GM21390 (cell line): ENCODE results near the gene ALDH1B1.
A peak's percentile ranks its signal among the peaks of the same experiment; 100 is the strongest.
"Not testable (repeated sequence)": the region's sequence is repeated elsewhere in the genome, so short reads cannot be mapped to it uniquely, and the experiment has no call there.

Experiments used
- ATAC-seq: cut with Tn5 transposase; IDR thresholded peaks from one replicate; pipeline ENCODE4 v1.9.1; 2021; ENCODE audit not compliant: unreplicated experiment

Gene ALDH1B1

GRCh38 chr9:38385896-38386295, 6.6 kb upstream of the ALDH1B1 start:
- ATAC-seq, result no peak

DNA sequence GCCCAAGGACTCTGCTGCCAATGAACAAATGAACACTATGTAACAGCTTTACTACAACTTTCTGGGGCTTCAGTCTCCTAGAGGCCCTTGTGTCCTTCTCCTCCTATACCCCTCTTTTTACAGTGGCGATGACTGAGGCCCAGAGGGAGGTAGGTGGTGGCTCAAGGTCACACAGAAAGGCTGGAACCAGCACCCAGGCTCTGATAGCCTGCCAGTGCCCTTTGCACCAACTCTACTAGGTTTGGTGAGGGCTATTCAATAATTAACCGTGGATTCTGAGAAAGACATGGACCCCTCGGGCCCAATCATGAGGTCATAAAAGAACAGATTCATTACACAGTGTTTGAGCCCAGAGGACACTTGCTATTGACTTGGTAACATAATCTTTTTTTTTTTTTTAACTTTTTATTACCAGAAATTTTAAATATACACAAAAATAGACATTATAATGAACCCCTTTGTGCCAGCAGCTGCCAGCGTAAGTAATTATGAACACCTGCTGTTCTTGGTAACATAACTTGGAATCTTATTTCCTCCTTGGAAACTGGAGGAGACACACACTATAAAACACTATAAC, 6.1 kb upstream of the ALDH1B1 start:
- no peak for ATAC-seq

GRCh38 chr9:38387066-38387465, 5.4 kb upstream of the ALDH1B1 start:
- ATAC-seq, result no peak

- no peak for ATAC-seq
Measured at GRCh38 chr9:38387751-38388150, 4.8 kb upstream of the ALDH1B1 start.

- ATAC-seq, result no peak
Measured at GRCh38 chr9:38388283-38389223, 3.9 kb upstream of the ALDH1B1 start.

DNA sequence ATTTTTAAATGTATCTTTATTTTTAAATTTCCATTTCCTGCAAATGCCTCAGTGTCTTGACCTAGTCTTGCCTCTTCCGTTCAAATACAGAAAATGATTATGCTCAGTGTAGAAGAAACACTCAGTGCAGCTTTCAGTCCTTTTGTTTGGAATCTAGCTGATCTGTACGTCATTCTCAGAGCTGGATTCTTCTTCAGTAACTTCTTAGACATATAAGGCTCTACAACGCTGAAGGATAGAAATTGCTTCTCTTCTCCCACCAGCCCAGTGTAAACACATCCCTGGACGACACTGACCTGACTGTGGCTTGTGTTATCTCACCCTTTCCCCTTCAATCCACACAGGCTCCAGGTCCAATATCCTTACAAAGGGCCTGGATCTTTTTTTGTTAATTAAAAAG, 3.2 kb upstream of the ALDH1B1 start:
- ATAC-seq, result no peak

DNA sequence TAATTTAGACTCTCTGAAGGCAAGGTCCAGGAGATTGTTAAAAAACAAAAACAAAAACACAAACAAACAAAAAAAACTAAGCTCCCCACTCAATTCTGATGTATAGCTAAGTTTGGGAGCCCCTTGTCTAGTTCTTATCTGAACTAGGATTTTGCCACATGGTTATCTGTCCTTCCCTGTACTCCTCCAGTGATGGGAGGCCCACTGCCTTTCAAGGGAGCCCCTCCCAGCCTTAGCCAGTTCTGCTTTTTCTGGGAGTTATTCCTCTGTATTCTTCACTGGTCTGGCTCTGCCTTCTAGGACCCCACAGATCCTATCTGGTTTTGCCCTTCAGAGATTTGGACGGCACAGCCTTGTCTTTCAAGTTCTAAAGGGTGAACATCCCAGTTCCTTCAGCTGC, 2.1 kb upstream of the ALDH1B1 start:
- ATAC-seq, result no peak

DNA sequence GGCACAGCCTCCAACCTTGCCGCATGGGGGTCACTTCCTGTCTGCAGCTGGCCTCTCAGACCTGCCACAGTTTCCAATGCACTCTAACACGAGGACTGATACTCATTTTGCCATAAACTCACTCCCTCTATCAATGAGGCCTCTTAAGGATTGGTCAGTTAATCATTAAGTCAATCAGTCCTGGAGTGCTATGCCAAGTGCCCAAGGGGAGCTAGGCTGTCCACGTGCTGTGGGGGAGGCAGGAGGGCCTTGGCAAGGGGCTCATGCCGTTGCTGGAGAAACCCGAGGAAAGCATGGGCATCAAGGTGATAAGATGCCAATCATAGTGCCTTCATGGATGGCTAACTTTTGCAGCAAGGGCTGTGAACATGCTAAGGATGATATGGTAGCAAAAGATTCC, 1.7 kb upstream of the ALDH1B1 start:
- ATAC-seq, result no peak

GRCh38 chr9:38391278-38392118, 1.0 kb upstream of the ALDH1B1 start:
- no peak for ATAC-seq

- ATAC-seq, result peak; percentile 5
Measured at GRCh38 chr9:38393128-38393796, 760 bp downstream of the ALDH1B1 start.

DNA sequence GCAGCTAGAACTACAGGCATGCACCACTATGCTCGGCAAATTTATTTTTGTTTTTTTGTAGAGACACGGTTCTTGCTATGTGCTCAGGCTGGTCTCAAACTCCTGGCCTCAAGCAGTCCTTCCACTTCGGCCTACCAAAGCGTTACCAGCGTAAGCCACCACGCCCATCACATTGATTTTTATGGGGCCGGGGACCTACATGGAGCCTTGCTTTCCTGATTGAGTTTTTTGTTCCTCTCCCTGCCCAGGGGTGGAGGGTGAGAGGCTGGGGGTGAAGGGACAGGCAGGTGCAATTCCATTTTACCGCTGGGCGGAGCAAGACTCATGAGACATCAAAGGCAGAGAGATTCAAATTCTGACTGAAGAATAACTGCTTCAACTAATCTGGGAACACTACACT, 1.9 kb downstream of the ALDH1B1 start:
- ATAC-seq, result no peak

GRCh38 chr9:38395653-38396370, 3.3 kb downstream of the ALDH1B1 start:
- ATAC-seq, result no peak

GRCh38 chr9:38396371-38396671, 3.8 kb downstream of the ALDH1B1 start:
- ATAC-seq, result no peak

DNA sequence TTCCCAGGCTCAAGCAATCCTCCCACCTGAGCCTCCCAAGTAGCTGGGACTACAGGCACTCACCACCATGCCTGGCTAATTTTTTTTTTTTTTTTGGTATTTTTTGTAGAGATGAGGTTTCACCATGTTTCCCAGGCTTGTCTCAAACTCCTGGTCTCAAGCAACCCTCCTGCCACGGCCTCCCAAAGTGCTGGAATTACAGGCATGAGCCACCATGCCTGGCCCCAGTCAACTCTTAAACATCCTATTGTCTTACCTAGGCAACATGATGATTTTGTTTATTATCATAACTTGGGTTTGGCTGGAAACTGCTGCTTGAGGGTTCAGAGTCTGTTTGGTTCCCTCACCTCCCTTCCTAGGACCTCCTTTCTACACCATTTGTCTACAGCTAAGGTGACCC, 6.7 kb downstream of the ALDH1B1 start:
- ATAC-seq, result not testable (repeated sequence)

DNA sequence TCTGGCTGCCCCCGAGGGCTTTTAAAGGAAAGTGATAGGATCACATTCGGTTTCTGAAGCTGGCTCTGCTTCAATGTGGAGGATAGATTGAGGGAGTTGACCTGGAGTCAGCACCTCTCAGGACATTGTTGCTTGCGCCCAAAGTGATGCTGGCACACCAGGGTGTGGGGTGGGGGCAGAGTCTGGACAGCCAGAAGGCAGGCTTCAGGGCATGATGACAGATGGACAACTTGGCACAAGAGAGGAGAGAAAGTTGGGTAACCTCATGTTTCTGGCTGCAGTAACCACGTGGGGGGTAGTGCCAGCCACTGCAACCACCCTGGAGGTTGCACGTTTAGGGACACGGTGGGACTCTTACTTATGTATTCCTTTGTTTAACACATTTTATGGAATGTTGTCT, 9.5 kb downstream of the ALDH1B1 start:
- no peak for ATAC-seq

DNA sequence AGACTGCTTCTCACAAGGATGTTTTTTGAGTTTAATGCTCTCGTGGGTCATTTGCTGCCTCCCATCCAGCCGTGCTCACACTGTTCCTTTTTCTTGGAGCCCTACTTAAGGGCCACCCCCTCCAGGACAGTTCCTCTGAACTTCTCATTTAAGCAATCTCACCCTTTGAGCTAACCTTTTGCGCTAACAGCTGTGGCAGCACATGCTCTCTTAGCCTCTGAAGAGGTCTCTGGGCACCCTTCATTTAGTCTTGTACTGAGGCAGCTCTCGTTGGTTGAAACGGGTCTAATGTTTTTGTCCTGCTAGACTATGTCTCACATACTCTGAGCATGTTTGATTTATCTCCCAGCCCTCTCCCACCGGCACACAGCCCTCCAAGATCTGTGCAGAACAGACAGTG, 11.8 kb downstream of the ALDH1B1 start:
- ATAC-seq, result no peak

DNA sequence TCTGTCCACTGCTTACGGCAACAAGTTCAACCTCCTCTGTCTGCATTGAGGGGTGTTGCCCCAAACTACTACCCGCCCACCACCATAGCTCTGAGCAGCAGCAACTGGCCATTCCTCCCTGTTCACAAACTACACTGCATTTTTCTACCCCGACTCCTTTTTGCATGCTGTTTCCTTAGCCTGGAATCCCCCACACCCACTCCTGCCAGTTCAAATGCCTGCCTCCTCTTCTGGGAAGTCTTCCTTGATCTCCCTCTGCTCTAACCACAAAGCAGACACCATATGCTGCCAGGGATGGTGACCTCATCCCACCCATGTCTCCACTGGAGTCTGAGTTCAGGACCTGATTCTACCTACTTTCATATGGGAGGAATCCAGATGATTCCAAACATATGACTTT, 13.3 kb downstream of the ALDH1B1 start:
- ATAC-seq, result no peak

DNA sequence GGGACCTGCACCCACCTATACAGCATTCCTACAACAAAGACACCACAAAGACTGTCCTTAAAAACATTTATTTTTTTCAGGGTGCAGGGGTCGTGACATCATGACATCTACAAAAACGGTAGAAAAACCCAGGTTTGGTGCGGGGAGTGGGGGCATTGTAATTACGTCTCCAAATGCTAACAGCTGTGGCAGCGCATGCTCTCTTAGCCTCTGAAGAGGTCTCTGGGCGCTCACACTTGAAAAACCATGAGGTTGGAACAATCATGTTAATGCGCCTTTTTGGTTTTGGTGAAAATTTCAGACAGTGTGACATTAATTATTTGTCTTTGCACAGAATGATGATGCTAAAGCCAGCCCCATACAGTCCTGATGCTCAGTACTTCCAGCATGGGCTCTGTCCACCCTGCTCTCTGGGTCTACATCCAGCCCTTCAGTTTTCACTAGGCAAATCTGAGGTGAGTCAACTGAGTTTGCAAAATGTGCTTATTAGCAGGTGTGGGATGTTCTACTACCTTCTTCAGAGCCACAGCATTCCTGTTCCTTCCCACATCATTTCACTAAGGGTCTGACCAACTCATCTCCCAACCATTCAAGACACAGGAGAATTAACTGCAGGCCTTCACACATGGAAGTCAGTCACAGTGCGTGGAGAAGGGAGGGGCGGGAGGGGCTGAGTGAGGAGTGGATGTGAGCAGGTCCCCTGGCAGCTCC, 14.1 kb downstream of the ALDH1B1 start:
- no peak for ATAC-seq

- no peak for ATAC-seq
Measured at GRCh38 chr9:38408719-38409118, 16.2 kb downstream of the ALDH1B1 start.

DNA sequence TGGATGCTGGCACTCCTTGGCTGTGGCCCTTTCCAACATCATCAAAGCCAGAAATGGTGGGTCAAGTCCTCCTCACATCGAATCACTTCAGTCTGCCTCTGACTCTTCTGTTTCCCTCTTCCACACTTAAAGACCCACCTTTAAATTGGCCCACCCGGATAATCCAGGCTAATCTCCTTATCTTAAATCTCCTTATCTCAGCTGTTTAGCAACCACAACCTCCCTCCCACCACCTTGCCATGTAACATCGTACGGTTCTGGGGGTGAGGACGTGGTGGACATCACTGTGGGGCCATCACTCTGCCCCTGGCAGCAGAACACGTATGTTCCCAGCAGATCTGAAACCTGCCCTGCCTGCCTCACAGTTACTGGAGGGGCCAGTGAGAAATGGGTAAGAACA, 20.2 kb downstream of the ALDH1B1 start:
- no peak for ATAC-seq
